ENCODE measurements around the gene NGLY1.

Gene NGLY1

GRCh38 chr3:25690768-25691533, 92.3 kb downstream of the NGLY1 start:
- Histone ChIP-seq H3K9ac (ENCODE audit: low read length) (no peak overlapping the region), H3K27me3 (ENCODE audit: insufficient read depth, low read length) (no peaks in the 10 kb centered on the region), H3K4me3 (ENCODE audit: low read depth, low read length) (no peak overlapping the region), H3K23ac (ENCODE audit: low read length) (no peak overlapping the region), H3K4me1 (ENCODE audit: control insufficient read depth in 1 of 2, insufficient read depth in 2 of 2, low read length in 2 of 2) (no peaks in the 10 kb centered on the region), H3K36me3 (ENCODE audit: control insufficient read depth in 1 of 2, insufficient read depth in 2 of 2, low read length in 2 of 2) (no peaks in the 10 kb centered on the region), H3K18ac (ENCODE audit: low read length) (no peak overlapping the region), H2BK12ac (ENCODE audit: low read length) (no peak overlapping the region), H3K27ac (ENCODE audit: low read depth, low read length) (no peak overlapping the region), H4K12ac (ENCODE audit: low read depth, low read length) (no peak overlapping the region), H3K79me2 (ENCODE audit: control insufficient read depth, insufficient read depth, low read length, poor library complexity) (no peaks in the 10 kb centered on the region), H3K9me3 (ENCODE audit: insufficient read depth, low read depth, low read length) (peaks cover 3% of the 10 kb centered on the region), H3K14ac (ENCODE audit: low read length) (no peak overlapping the region), H3K4me2 (ENCODE audit: low read length) (no peak overlapping the region), H3K79me1 (ENCODE audit: low read length) (no peaks in the 10 kb centered on the region), H3K4ac (ENCODE audit: low read depth, low read length) (no peak overlapping the region), H4K8ac (ENCODE audit: low read depth, low read length) (no peak overlapping the region), H2AK5ac (ENCODE audit: low read length) (no peak overlapping the region), H2BK120ac (ENCODE audit: insufficient read depth, low read length, poor library complexity) (no peak overlapping the region), H2BK5ac (ENCODE audit: low read depth, low read length, poor library complexity) (no peak overlapping the region), H4K91ac (ENCODE audit: low read depth, low read length) (no peak overlapping the region), H2AFZ (ENCODE audit: insufficient read depth, low read length, poor library complexity) (no peak overlapping the region)
- no CpG with 5 or more reads among the region's 2 CpGs for WGBS (ENCODE audit: extremely low coverage, insufficient coverage, insufficient read length)
- no peak for DNase-seq

GRCh38 chr3:25689226-25689625, 94.0 kb downstream of the NGLY1 start:
- Histone ChIP-seq H3K79me1 (ENCODE audit: low read length) (no peaks in the 10 kb centered on the region), H3K4me3 (ENCODE audit: low read depth, low read length) (no peak overlapping the region), H3K4ac (ENCODE audit: low read depth, low read length) (no peak overlapping the region), H2BK12ac (ENCODE audit: low read length) (no peak overlapping the region), H3K27me3 (ENCODE audit: insufficient read depth, low read length) (no peaks in the 10 kb centered on the region), H4K8ac (ENCODE audit: low read depth, low read length) (no peak overlapping the region), H3K14ac (ENCODE audit: low read length) (no peak overlapping the region), H3K9me3 (ENCODE audit: insufficient read depth, low read depth, low read length) (peaks cover 3% of the 10 kb centered on the region), H3K9ac (ENCODE audit: low read length) (no peak overlapping the region), H3K18ac (ENCODE audit: low read length) (no peak overlapping the region), H2AK5ac (ENCODE audit: low read length) (no peak overlapping the region), H4K12ac (ENCODE audit: low read depth, low read length) (no peak overlapping the region), H3K79me2 (ENCODE audit: control insufficient read depth, insufficient read depth, low read length, poor library complexity) (no peaks in the 10 kb centered on the region), H4K91ac (ENCODE audit: low read depth, low read length) (no peak overlapping the region), H2AFZ (ENCODE audit: insufficient read depth, low read length, poor library complexity) (no peak overlapping the region), H3K23ac (ENCODE audit: low read length) (no peak overlapping the region), H3K36me3 (ENCODE audit: control insufficient read depth in 1 of 2, insufficient read depth in 2 of 2, low read length in 2 of 2) (no peaks in the 10 kb centered on the region), H3K27ac (ENCODE audit: low read depth, low read length) (no peak overlapping the region), H3K4me1 (ENCODE audit: control insufficient read depth in 1 of 2, insufficient read depth in 2 of 2, low read length in 2 of 2) (no peaks in the 10 kb centered on the region), H2BK120ac (ENCODE audit: insufficient read depth, low read length, poor library complexity) (no peak overlapping the region), H3K4me2 (ENCODE audit: low read length) (no peak overlapping the region), H2BK5ac (ENCODE audit: low read depth, low read length, poor library complexity) (no peak overlapping the region)
- no peak for DNase-seq
- WGBS (ENCODE audit: extremely low coverage, insufficient coverage, insufficient read length): no CpG with 5 or more reads among the region's 3 CpGs

- no peaks in the 10 kb centered on the region for H3K79me1 ChIP-seq (ENCODE audit: low read length)
- no CpG with 5 or more reads among the region's 1 CpG for WGBS (ENCODE audit: extremely low coverage, insufficient coverage, insufficient read length)
- H3K4ac ChIP-seq (ENCODE audit: low read depth, low read length): no peak overlapping the region
- H3K27ac ChIP-seq (ENCODE audit: low read depth, low read length): no peak overlapping the region
- H4K8ac ChIP-seq (ENCODE audit: low read depth, low read length): no peak overlapping the region
- H3K27me3 ChIP-seq (ENCODE audit: insufficient read depth, low read length): no peaks in the 10 kb centered on the region
- H2BK5ac ChIP-seq (ENCODE audit: low read depth, low read length, poor library complexity): no peak overlapping the region
- no peak overlapping the region for H4K12ac ChIP-seq (ENCODE audit: low read depth, low read length)
- H3K4me1 ChIP-seq (ENCODE audit: control insufficient read depth in 1 of 2, insufficient read depth in 2 of 2, low read length in 2 of 2): no peaks in the 10 kb centered on the region
- H4K91ac ChIP-seq (ENCODE audit: low read depth, low read length): no peak overlapping the region
- no peak overlapping the region for H3K4me3 ChIP-seq (ENCODE audit: low read depth, low read length)
- H3K23ac ChIP-seq (ENCODE audit: low read length): no peak overlapping the region
- H3K4me2 ChIP-seq (ENCODE audit: low read length): no peak overlapping the region
- H2BK120ac ChIP-seq (ENCODE audit: insufficient read depth, low read length, poor library complexity): no peak overlapping the region
- no peak for DNase-seq
- no peak overlapping the region for H3K18ac ChIP-seq (ENCODE audit: low read length)
- H2BK12ac ChIP-seq (ENCODE audit: low read length): no peak overlapping the region
- H3K79me2 ChIP-seq (ENCODE audit: control insufficient read depth, insufficient read depth, low read length, poor library complexity): no peaks in the 10 kb centered on the region
- H3K9me3 ChIP-seq (ENCODE audit: insufficient read depth, low read depth, low read length): peaks cover 3% of the 10 kb centered on the region
- no peak overlapping the region for H3K14ac ChIP-seq (ENCODE audit: low read length)
- H2AFZ ChIP-seq (ENCODE audit: insufficient read depth, low read length, poor library complexity): no peak overlapping the region
- H3K36me3 ChIP-seq (ENCODE audit: control insufficient read depth in 1 of 2, insufficient read depth in 2 of 2, low read length in 2 of 2): no peaks in the 10 kb centered on the region
- H2AK5ac ChIP-seq (ENCODE audit: low read length): no peak overlapping the region
- no peak overlapping the region for H3K9ac ChIP-seq (ENCODE audit: low read length)
These were observed 95.5 kb downstream of the NGLY1 start for GRCh38 chr3:25687742-25688141.

- Histone ChIP-seq H3K4me3 (ENCODE audit: low read depth, low read length) (no peak overlapping the region), H3K36me3 (ENCODE audit: control insufficient read depth in 1 of 2, insufficient read depth in 2 of 2, low read length in 2 of 2) (no peaks in the 10 kb centered on the region), H4K12ac (ENCODE audit: low read depth, low read length) (no peak overlapping the region), H2BK120ac (ENCODE audit: insufficient read depth, low read length, poor library complexity) (no peak overlapping the region), H2AK5ac (ENCODE audit: low read length) (no peak overlapping the region), H3K9me3 (ENCODE audit: insufficient read depth, low read depth, low read length) (peaks cover 3% of the 10 kb centered on the region), H4K8ac (ENCODE audit: low read depth, low read length) (no peak overlapping the region), H3K27ac (ENCODE audit: low read depth, low read length) (no peak overlapping the region), H3K14ac (ENCODE audit: low read length) (no peak overlapping the region), H3K4ac (ENCODE audit: low read depth, low read length) (no peak overlapping the region), H3K23ac (ENCODE audit: low read length) (no peak overlapping the region), H3K9ac (ENCODE audit: low read length) (no peak overlapping the region), H2BK12ac (ENCODE audit: low read length) (no peak overlapping the region), H3K79me1 (ENCODE audit: low read length) (no peaks in the 10 kb centered on the region), H3K79me2 (ENCODE audit: control insufficient read depth, insufficient read depth, low read length, poor library complexity) (no peaks in the 10 kb centered on the region), H3K4me2 (ENCODE audit: low read length) (no peak overlapping the region), H3K27me3 (ENCODE audit: insufficient read depth, low read length) (no peaks in the 10 kb centered on the region), H3K4me1 (ENCODE audit: control insufficient read depth in 1 of 2, insufficient read depth in 2 of 2, low read length in 2 of 2) (no peaks in the 10 kb centered on the region), H3K18ac (ENCODE audit: low read length) (no peak overlapping the region), H2AFZ (ENCODE audit: insufficient read depth, low read length, poor library complexity) (no peak overlapping the region), H2BK5ac (ENCODE audit: low read depth, low read length, poor library complexity) (no peak overlapping the region), H4K91ac (ENCODE audit: low read depth, low read length) (no peak overlapping the region)
- WGBS (ENCODE audit: extremely low coverage, insufficient coverage, insufficient read length): no CpG with 5 or more reads among the region's 23 CpGs
- DNase-seq: no peak
These were observed 96.5 kb downstream of the NGLY1 start for GRCh38 chr3:25686766-25687165.
